CD4-positive, alpha-beta T cell (primary cell): ENCODE results near the gene XPO6. TPM values are rescaled to one million over a fixed set of nuclear protein-coding genes. Genes with fewer than 3 reads are reported as not detected.

ENCODE experiments used
- ATAC-seq: fragments of 200-7000 bp; cut with Tn5 transposase; one replicate; pipeline ENCODE4 v1.10.0; 2022; ENCODE audit warnings: mild to moderate bottlenecking; ENCODE audit not compliant: poor library complexity
- CTCF ChIA-PET: fragments of 350-600 bp; sonication (Branson Sonifier 250); formaldehyde crosslinking; loops from one replicate; lab custom pipeline; 2021; ENCODE audit warnings: antibody characterized with exemption, inconsistent platforms; lab: Charles Lee
- POLR2A ChIA-PET: fragments of 350-600 bp; sonication (Branson Sonifier 250); formaldehyde crosslinking; loops from one replicate; lab custom pipeline; 2021; ENCODE audit warnings: antibody characterized with exemption, inconsistent platforms; lab: Charles Lee
- DNase-seq, 14 experiments: peaks; one replicate each; pipeline ENCODE4 v3.0.0-alpha.2; 2013 to 2020; ENCODE audit warnings: mixed read lengths in 2 of 14
- H3K27ac ChIP-seq, 2 donors: one replicate each; pipeline versions ENCODE4 v1.5.1 to v1.7.0; 2013; ENCODE audit warnings: low read length in 2 of 2, low read depth in 1 of 2, mild to moderate bottlenecking in 1 of 2
- H3K27me3 ChIP-seq, 2 experiments: 1 replicate in 1 of 2; 2 replicates in 1 of 2; pipeline versions ENCODE4 v1.6.1 to v1.7.0; 2013; ENCODE audit warnings: low read length in 2 of 2, control low read depth in 1 of 2, mild to moderate bottlenecking in 1 of 2, moderate library complexity in 1 of 2; ENCODE audit not compliant: insufficient read depth in 2 of 2, control insufficient read depth in 1 of 2
- H3K36me3 ChIP-seq: one replicate; pipeline ENCODE4 v1.6.1; 2013; ENCODE audit warnings: low read length, control low read depth; ENCODE audit not compliant: insufficient read depth
- H3K4me1 ChIP-seq: one replicate; pipeline ENCODE4 v1.6.1; 2013; ENCODE audit warnings: low read length, control low read depth; ENCODE audit not compliant: insufficient read depth
- H3K4me3 ChIP-seq: one replicate; pipeline ENCODE4 v1.5.1; 2013; ENCODE audit warnings: mild to moderate bottlenecking, low read length, moderate library complexity
- H3K9me3 ChIP-seq, 2 experiments: 1 replicate in 1 of 2; 2 replicates in 1 of 2; pipeline versions ENCODE4 v1.6.1 to v1.7.0; 2013; ENCODE audit warnings: low read length in 2 of 2, mild to moderate bottlenecking in 2 of 2, control low read depth in 1 of 2, moderate library complexity in 1 of 2; ENCODE audit not compliant: control insufficient read depth in 1 of 2, insufficient read depth in 1 of 2
- H3K27ac Mint-ChIP-seq: one replicate; pipeline ENCODE4 v1.8.0; 2020; ENCODE audit warnings: mixed read lengths
- H3K27me3 Mint-ChIP-seq: one replicate; pipeline ENCODE4 v1.8.0; 2021; ENCODE audit warnings: mixed read lengths
- H3K36me3 Mint-ChIP-seq: one replicate; pipeline ENCODE4 v1.8.0; 2021; ENCODE audit warnings: low read depth, mixed read lengths
- H3K4me1 Mint-ChIP-seq: one replicate; pipeline ENCODE4 v1.8.0; 2021; ENCODE audit warnings: low read depth, mixed read lengths
- H3K4me3 Mint-ChIP-seq: one replicate; pipeline ENCODE4 v1.8.0; 2020; ENCODE audit warnings: mild to moderate bottlenecking, mixed read lengths
- H3K9me3 Mint-ChIP-seq: one replicate; pipeline ENCODE4 v1.8.0; 2020; ENCODE audit warnings: mixed read lengths
- CTCF ChIP-seq: fragments of 200-600 bp; IDR thresholded peaks from one replicate; pipeline ENCODE4 v1.8.0; 2022; ENCODE audit warnings: antibody characterized with exemption, mild to moderate bottlenecking
- intact Hi-C, 2 experiments: fragments of 100-400 bp; cut with DNase I in 1 of 2; cut with micrococcal nuclease in 1 of 2; formaldehyde crosslinking; loops; one replicate each; pipeline versions ENCODE4 v1.15.1 to v1.9.0; 2023 to 2025; cut with DNase I, micrococcal nuclease
- total RNA-seq, 174 experiments: library from RNA in 2 of 174; stranded (reverse) in 2 of 174; gene quantifications; one replicate each; pipeline ENCODE4 v1.2.3 and lab custom pipeline; 2021 to 2026

Gene XPO6
- total RNA-seq, 2 experiments from 2014 or later = 378 to 390 TPM

DNA sequence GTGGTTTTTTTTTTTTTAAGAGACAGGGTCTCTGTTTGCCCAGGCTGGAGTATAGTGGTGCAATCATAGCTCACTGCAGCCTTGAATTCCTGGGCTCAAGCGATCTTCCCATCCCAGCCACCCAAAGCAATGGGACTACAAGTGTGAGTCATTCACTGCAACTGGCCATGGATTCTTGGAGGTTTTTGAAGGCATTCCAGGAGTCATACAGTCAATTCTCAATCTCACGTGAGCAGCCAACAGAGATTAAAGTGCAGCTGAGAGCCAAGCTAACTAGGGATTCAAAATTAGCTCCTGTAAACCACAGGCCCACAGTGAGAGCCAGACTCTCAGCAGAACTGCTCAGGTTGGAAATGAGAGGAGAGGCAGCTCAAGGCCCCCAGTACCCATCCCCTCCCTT is 30.2 kb downstream of the XPO6 start:
- ATAC-seq (no peak), DNase-seq (no peak)
- no peaks in the 10 kb centered on the region for H3K27me3 ChIP-seq
- peaks cover 63% of the 10 kb centered on the region for H3K4me1 ChIP-seq
- POLR2A ChIA-PET = interaction anchor here (0.8 to 2.3 kb wide), 6 partner anchors 12 to 39 kb away, joined by 3 to 7 read pairs (median 4); partner anchors contain the start of gene XPO6
- CTCF ChIA-PET = interaction anchor here (1.0 to 2.3 kb wide), 6 partner anchors 12 to 44 kb away, joined by 3 to 8 read pairs (median 4); no protein-coding TSS in a partner anchor
- H3K27ac ChIP-seq = peak overlapping the region; percentile 18 to 52
- intact Hi-C loops = loop anchor here in 1 of 2 experiments (5.0 kb wide), 1 partner anchor 34 kb away; no protein-coding TSS in a partner anchor
- H3K4me1 Mint-ChIP-seq = peaks cover 93% of the 10 kb centered on the region
- H3K9me3 ChIP-seq = no peaks in the 10 kb centered on the region
- TF ChIP-seq CTCF = no peak
- H3K36me3 Mint-ChIP-seq = peaks cover 88% of the 10 kb centered on the region
- peak overlapping the region; percentile 85 for H3K27ac Mint-ChIP-seq
- no peak overlapping the region for H3K4me3 ChIP-seq
- H3K27me3 Mint-ChIP-seq = no peaks in the 10 kb centered on the region
- H3K4me3 Mint-ChIP-seq = peak overlapping the region; percentile 69
- peaks cover 2% of the 10 kb centered on the region for H3K9me3 Mint-ChIP-seq
- H3K36me3 ChIP-seq = peaks cover 38% of the 10 kb centered on the region

- Mint-ChIP-seq H3K36me3 (peaks cover 90% of the 10 kb centered on the region), H3K9me3 (peaks cover 2% of the 10 kb centered on the region), H3K27me3 (no peaks in the 10 kb centered on the region), H3K27ac (peak overlapping the region; percentile 85), H3K4me1 (peaks cover 93% of the 10 kb centered on the region), H3K4me3 (peak overlapping the region; percentile 69)
- Histone ChIP-seq H3K27me3 (no peaks in the 10 kb centered on the region), H3K36me3 (peaks cover 43% of the 10 kb centered on the region), H3K4me1 (peaks cover 57% of the 10 kb centered on the region), H3K27ac (peak overlapping the region; percentile 18 to 52), H3K4me3 (no peak overlapping the region), H3K9me3 (no peaks in the 10 kb centered on the region)
- CTCF ChIA-PET = interaction anchor here (1.0 to 2.3 kb wide), 5 partner anchors 13 to 43 kb away, joined by 3 to 8 read pairs (median 4); no protein-coding TSS in a partner anchor
- TF ChIP-seq CTCF = no peak
- intact Hi-C loops = loop anchor here in 1 of 2 experiments (5.0 kb wide), 1 partner anchor 34 kb away; no protein-coding TSS in a partner anchor
- no peak for ATAC-seq
- peak in 3 of 14 experiments; percentile 22 to 63 (median 62) for DNase-seq
- POLR2A ChIA-PET = interaction anchor here (0.8 to 2.3 kb wide), 6 partner anchors 13 to 39 kb away, joined by 3 to 7 read pairs (median 4); partner anchors contain the start of gene XPO6
Measured at GRCh38 chr16:28180655-28181460, 30.9 kb downstream of the XPO6 start.

DNA sequence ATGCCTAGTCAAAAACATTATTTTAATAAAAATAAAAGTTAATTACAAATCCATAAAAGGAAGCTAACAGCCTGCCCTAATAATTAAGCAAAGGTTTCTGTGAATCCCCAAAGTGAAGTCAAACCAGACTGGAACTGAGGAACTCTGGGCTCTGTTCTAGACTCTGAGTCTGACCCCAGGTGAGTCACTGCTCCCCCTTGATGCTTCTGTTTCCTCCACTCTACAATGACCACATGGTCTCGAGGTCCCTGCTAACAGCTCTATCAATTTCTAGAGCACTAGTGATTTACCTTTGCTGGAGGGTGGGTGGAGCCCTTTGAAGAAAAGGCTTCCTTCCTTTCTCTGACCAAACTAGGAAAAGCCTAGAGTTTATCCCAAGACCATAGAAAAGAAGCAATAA is 32.4 kb downstream of the XPO6 start:
- Mint-ChIP-seq H3K4me3 (peak overlapping the region; percentile 5), H3K27me3 (no peaks in the 10 kb centered on the region), H3K36me3 (peaks cover 94% of the 10 kb centered on the region), H3K4me1 (peaks cover 95% of the 10 kb centered on the region), H3K9me3 (no peaks in the 10 kb centered on the region), H3K27ac (peak overlapping the region; percentile 85)
- no peak for ATAC-seq
- no peak overlapping the region for H3K4me3 ChIP-seq
- ChIA-PET CTCF (interaction anchor here (1.2 to 2.1 kb wide), 5 partner anchors 8 to 39 kb away, joined by 3 to 6 read pairs (median 3); no protein-coding TSS in a partner anchor), POLR2A (interaction anchor here (1.1 to 2.8 kb wide), 5 partner anchors 9 to 39 kb away, joined by 3 to 11 read pairs (median 4); no protein-coding TSS in a partner anchor)
- no peak for TF ChIP-seq CTCF
- H3K27ac ChIP-seq = no peak overlapping the region
- H3K4me1 ChIP-seq = peaks cover 60% of the 10 kb centered on the region
- peaks cover 58% of the 10 kb centered on the region for H3K36me3 ChIP-seq
- peak in 2 of 14 experiments; percentile 39 to 41 for DNase-seq
- no peaks in the 10 kb centered on the region for H3K27me3 ChIP-seq
- intact Hi-C loops = no loop called here
- no peaks in the 10 kb centered on the region for H3K9me3 ChIP-seq
